GM23338 (cell line): Measurements from ENCODE around the gene APBA2.

Experiments
- CREB1 ChIP-seq: fragments of 250-450 bp; sonication (Bioruptor Pico); IDR thresholded peaks from 2 replicates; pipeline ENCODE4 v1.5.0; 2020; ENCODE audit warnings: low read depth, mild to moderate bottlenecking, moderate library complexity
- EZH2 ChIP-seq: fragments of 200-600 bp; sonication (generic); IDR thresholded peaks from one replicate; pipeline ENCODE4 v1.8.0; 2017; ENCODE audit warnings: antibody characterized with exemption, mild to moderate bottlenecking, low read depth; ENCODE audit not compliant: unreplicated experiment
- EZH2phosphoT487 ChIP-seq: fragments of 200-600 bp; sonication (generic); IDR thresholded peaks from one replicate; pipeline ENCODE4 v1.8.1; 2018; ENCODE audit warnings: antibody characterized with exemption; ENCODE audit not compliant: unreplicated experiment
- JUNB ChIP-seq: IDR thresholded peaks from one replicate; pipeline ENCODE4 v1.6.1; 2016; ENCODE audit warnings: antibody characterized with exemption; ENCODE audit not compliant: unreplicated experiment
- POLR2AphosphoS5 ChIP-seq: IDR thresholded peaks from 2 replicates; pipeline ENCODE4 v1.6.1; 2016; ENCODE audit warnings: antibody characterized with exemption, low read depth
- STAT1 ChIP-seq: IDR thresholded peaks from one replicate; pipeline ENCODE4 v1.6.1; 2016; ENCODE audit warnings: antibody characterized with exemption; ENCODE audit not compliant: unreplicated experiment
- ZNF114 ChIP-seq: fragments of 250-450 bp; sonication (Bioruptor Pico); IDR thresholded peaks from 2 replicates; pipeline ENCODE4 v1.5.0; 2020; ENCODE audit warnings: mild to moderate bottlenecking, moderate library complexity
- ZNF331 ChIP-seq: fragments of 250-450 bp; sonication (Bioruptor Pico); IDR thresholded peaks from 2 replicates; pipeline ENCODE4 v1.5.0; 2020; ENCODE audit warnings: low read depth, mild to moderate bottlenecking, moderate library complexity
- TF ChIP-seq, protein P1 (sequence below), 2 experiments: fragments of 200-600 bp in 1 of 2; sonication (generic) in 1 of 2; conservative IDR thresholded peaks; 2 replicates each; pipeline versions ENCODE4 v1.5.1 to v1.6.1; 2016 to 2017; ENCODE audit warnings: antibody characterized with exemption in 2 of 2, low read depth in 2 of 2, mild to moderate bottlenecking in 2 of 2, moderate library complexity in 1 of 2
- TF ChIP-seq, protein P2 (sequence below): IDR thresholded peaks from one replicate; pipeline ENCODE4 v1.6.1; 2018; ENCODE audit warnings: antibody characterized with exemption; ENCODE audit not compliant: unreplicated experiment

DNA sequence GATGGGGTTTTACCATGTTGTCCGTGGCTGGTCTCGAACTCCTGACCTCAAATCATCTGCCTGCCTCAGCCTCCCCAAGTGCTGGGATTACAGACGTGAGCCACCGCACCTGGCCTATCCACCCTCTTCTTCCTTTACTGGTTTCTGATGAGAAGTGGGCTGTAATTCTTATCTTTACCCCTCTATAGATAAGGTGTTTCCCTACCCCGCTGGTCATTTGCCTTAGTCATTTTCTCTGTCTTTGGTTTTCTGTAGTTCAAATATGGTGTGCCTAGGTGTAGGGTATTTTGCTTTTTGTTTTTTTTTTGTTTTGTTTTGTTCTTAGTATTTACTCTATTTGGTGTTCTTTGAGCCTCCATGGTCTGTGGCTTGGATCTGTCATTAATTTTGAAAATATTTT, 41.3 kb downstream of the APBA2 start:
- no peak for TF ChIP-seq EZH2
- no peak for TF ChIP-seq EZH2phosphoT487
- TF ChIP-seq, protein P1, sequence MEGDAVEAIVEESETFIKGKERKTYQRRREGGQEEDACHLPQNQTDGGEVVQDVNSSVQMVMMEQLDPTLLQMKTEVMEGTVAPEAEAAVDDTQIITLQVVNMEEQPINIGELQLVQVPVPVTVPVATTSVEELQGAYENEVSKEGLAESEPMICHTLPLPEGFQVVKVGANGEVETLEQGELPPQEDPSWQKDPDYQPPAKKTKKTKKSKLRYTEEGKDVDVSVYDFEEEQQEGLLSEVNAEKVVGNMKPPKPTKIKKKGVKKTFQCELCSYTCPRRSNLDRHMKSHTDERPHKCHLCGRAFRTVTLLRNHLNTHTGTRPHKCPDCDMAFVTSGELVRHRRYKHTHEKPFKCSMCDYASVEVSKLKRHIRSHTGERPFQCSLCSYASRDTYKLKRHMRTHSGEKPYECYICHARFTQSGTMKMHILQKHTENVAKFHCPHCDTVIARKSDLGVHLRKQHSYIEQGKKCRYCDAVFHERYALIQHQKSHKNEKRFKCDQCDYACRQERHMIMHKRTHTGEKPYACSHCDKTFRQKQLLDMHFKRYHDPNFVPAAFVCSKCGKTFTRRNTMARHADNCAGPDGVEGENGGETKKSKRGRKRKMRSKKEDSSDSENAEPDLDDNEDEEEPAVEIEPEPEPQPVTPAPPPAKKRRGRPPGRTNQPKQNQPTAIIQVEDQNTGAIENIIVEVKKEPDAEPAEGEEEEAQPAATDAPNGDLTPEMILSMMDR (conservative IDR thresholded peaks at IDR 0.05; ENCODE audit: low read depth in 2 of 2), result no peak
- TF ChIP-seq, protein P2, sequence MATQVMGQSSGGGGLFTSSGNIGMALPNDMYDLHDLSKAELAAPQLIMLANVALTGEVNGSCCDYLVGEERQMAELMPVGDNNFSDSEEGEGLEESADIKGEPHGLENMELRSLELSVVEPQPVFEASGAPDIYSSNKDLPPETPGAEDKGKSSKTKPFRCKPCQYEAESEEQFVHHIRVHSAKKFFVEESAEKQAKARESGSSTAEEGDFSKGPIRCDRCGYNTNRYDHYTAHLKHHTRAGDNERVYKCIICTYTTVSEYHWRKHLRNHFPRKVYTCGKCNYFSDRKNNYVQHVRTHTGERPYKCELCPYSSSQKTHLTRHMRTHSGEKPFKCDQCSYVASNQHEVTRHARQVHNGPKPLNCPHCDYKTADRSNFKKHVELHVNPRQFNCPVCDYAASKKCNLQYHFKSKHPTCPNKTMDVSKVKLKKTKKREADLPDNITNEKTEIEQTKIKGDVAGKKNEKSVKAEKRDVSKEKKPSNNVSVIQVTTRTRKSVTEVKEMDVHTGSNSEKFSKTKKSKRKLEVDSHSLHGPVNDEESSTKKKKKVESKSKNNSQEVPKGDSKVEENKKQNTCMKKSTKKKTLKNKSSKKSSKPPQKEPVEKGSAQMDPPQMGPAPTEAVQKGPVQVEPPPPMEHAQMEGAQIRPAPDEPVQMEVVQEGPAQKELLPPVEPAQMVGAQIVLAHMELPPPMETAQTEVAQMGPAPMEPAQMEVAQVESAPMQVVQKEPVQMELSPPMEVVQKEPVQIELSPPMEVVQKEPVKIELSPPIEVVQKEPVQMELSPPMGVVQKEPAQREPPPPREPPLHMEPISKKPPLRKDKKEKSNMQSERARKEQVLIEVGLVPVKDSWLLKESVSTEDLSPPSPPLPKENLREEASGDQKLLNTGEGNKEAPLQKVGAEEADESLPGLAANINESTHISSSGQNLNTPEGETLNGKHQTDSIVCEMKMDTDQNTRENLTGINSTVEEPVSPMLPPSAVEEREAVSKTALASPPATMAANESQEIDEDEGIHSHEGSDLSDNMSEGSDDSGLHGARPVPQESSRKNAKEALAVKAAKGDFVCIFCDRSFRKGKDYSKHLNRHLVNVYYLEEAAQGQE, result no peak
- no peak for TF ChIP-seq CREB1 (CRISPR knock-in tag)
- no peak for TF ChIP-seq POLR2AphosphoS5
- TF ChIP-seq JUNB, result no peak
- TF ChIP-seq STAT1, result no peak
- TF ChIP-seq ZNF331 (CRISPR knock-in tag), result no peak
- TF ChIP-seq ZNF114, result no peak
